GM23338 (cell line): ENCODE data around the gene HDGFL2. TPM values are rescaled to one million over a fixed set of nuclear protein-coding genes. Genes with fewer than 3 reads are reported as not detected.

Source experiments
- ATAC-seq: fragments of 200-7000 bp; cut with Tn5 transposase; 3 replicates; pipeline ENCODE4 v1.9.1; 2020
- DNase-seq: peaks from one replicate; pipeline ENCODE4 v3.0.0-alpha.2; 2015; ENCODE audit warnings: low spot score
- H2AFZ ChIP-seq: fragments of 200-600 bp; sonication (generic); 2 replicates; pipeline ENCODE4 v1.8.0; 2016; ENCODE audit warnings: antibody characterized with exemption, mild to moderate bottlenecking, moderate library complexity
- H3F3A ChIP-seq: fragments of 200-600 bp; sonication (generic); replicated peaks from 2 replicates; pipeline ENCODE4 v1.8.0; 2017; ENCODE audit warnings: antibody characterized with exemption, mixed run types, low read depth
- H3K27ac ChIP-seq: fragments of 200-600 bp; sonication (generic); 2 replicates; pipeline ENCODE4 v1.6.1; 2016; ENCODE audit warnings: low read depth
- H3K27me3 ChIP-seq: fragments of 200-600 bp; sonication (generic); 2 replicates; pipeline ENCODE4 v1.8.0; 2016; ENCODE audit warnings: mild to moderate bottlenecking, mixed run types, moderate library complexity; ENCODE audit not compliant: insufficient read depth
- H3K36me3 ChIP-seq: fragments of 200-600 bp; sonication (generic); 2 replicates; pipeline ENCODE4 v1.8.0; 2016; ENCODE audit warnings: mild to moderate bottlenecking; ENCODE audit not compliant: insufficient read depth
- H3K4me1 ChIP-seq: fragments of 200-600 bp; sonication (generic); 2 replicates; pipeline ENCODE4 v1.8.0; 2016; ENCODE audit warnings: mild to moderate bottlenecking, moderate library complexity; ENCODE audit not compliant: insufficient read depth
- H3K4me2 ChIP-seq: fragments of 200-600 bp; sonication (generic); 2 replicates; pipeline ENCODE4 v1.7.1; 2017; ENCODE audit warnings: mixed run types
- H3K4me3 ChIP-seq: fragments of 200-600 bp; sonication (generic); 2 replicates; pipeline ENCODE4 v1.6.1; 2016; ENCODE audit warnings: mixed run types
- H3K79me2 ChIP-seq: fragments of 200-600 bp; sonication (generic); replicated peaks from 2 replicates; pipeline ENCODE4 v1.8.0; 2017; ENCODE audit warnings: mild to moderate bottlenecking; ENCODE audit not compliant: insufficient read depth
- H3K9me2 ChIP-seq: fragments of 200-600 bp; sonication (generic); 2 replicates; pipeline ENCODE4 v1.8.0; 2017; ENCODE audit not compliant: insufficient read depth
- H4K20me1 ChIP-seq: fragments of 200-600 bp; sonication (generic); replicated peaks from 2 replicates; pipeline ENCODE4 v1.8.0; 2017; ENCODE audit warnings: mild to moderate bottlenecking; ENCODE audit not compliant: insufficient read depth
- H3K27ac Mint-ChIP-seq: 2 replicates; pipeline ENCODE4 v1.8.0; 2020; ENCODE audit warnings: inconsistent platforms, mild to moderate bottlenecking, moderate library complexity, mixed read lengths
- H3K27me3 Mint-ChIP-seq: 3 replicates; pipeline ENCODE4 v1.8.0; 2022; ENCODE audit warnings: low read depth, mild to moderate bottlenecking, moderate library complexity, mixed read lengths, inconsistent platforms; ENCODE audit not compliant: insufficient read depth, poor library complexity
- H3K36me3 Mint-ChIP-seq: 3 replicates; pipeline ENCODE4 v1.8.0; 2021; ENCODE audit warnings: low read depth, mild to moderate bottlenecking, inconsistent platforms, moderate library complexity, mixed read lengths
- H3K4me1 Mint-ChIP-seq: 3 replicates; pipeline ENCODE4 v1.8.0; 2020; ENCODE audit warnings: mild to moderate bottlenecking, inconsistent platforms, mixed read lengths
- H3K4me3 Mint-ChIP-seq: 3 replicates; pipeline ENCODE4 v1.8.0; 2021; ENCODE audit warnings: moderate library complexity, mild to moderate bottlenecking, inconsistent platforms, mixed read lengths
- H3K9me3 Mint-ChIP-seq: 3 replicates; pipeline ENCODE4 v1.8.0; 2020; ENCODE audit warnings: moderate library complexity, mild to moderate bottlenecking, inconsistent platforms, mixed read lengths
- CREB1 ChIP-seq: fragments of 250-450 bp; sonication (Bioruptor Pico); IDR thresholded peaks from 2 replicates; pipeline ENCODE4 v1.5.0; 2020; ENCODE audit warnings: low read depth, mild to moderate bottlenecking, moderate library complexity
- CTCF ChIP-seq, 2 experiments: fragments of 200-600 bp in 1 of 2; sonication (generic) in 1 of 2; conservative IDR thresholded peaks; 2 replicates each; pipeline versions ENCODE4 v1.5.1 to v1.6.1; 2016 to 2017; ENCODE audit warnings: antibody characterized with exemption in 2 of 2, low read depth in 2 of 2, mild to moderate bottlenecking in 2 of 2, moderate library complexity in 1 of 2
- ETS1 ChIP-seq: IDR thresholded peaks from 2 replicates; pipeline ENCODE4 v1.6.1; 2016; ENCODE audit warnings: antibody characterized with exemption
- EZH2phosphoT487 ChIP-seq: fragments of 200-600 bp; sonication (generic); IDR thresholded peaks from one replicate; pipeline ENCODE4 v1.8.1; 2018; ENCODE audit warnings: antibody characterized with exemption; ENCODE audit not compliant: unreplicated experiment
- JUNB ChIP-seq: IDR thresholded peaks from one replicate; pipeline ENCODE4 v1.6.1; 2016; ENCODE audit warnings: antibody characterized with exemption; ENCODE audit not compliant: unreplicated experiment
- NANOG ChIP-seq: IDR thresholded peaks from 2 replicates; pipeline ENCODE4 v1.6.1; 2016; ENCODE audit warnings: antibody characterized with exemption, borderline replicate concordance
- POLR2AphosphoS5 ChIP-seq: IDR thresholded peaks from 2 replicates; pipeline ENCODE4 v1.6.1; 2016; ENCODE audit warnings: antibody characterized with exemption, low read depth
- STAT1 ChIP-seq: IDR thresholded peaks from one replicate; pipeline ENCODE4 v1.6.1; 2016; ENCODE audit warnings: antibody characterized with exemption; ENCODE audit not compliant: unreplicated experiment
- ZNF331 ChIP-seq: fragments of 250-450 bp; sonication (Bioruptor Pico); IDR thresholded peaks from 2 replicates; pipeline ENCODE4 v1.5.0; 2020; ENCODE audit warnings: low read depth, mild to moderate bottlenecking, moderate library complexity
- ZNF462 ChIP-seq: fragments of 250-450 bp; sonication (Bioruptor Pico); IDR thresholded peaks from 2 replicates; pipeline ENCODE4 v1.5.0; 2020; ENCODE audit warnings: mild to moderate bottlenecking, moderate library complexity
- polyA plus RNA-seq: library from polyadenylated mRNA; unstranded; fragments of >200 nt; fragmentation: Nextera tagmentation; extraction: Ambion mirVana; gene quantifications from 2 replicates; pipeline ENCODE4 v1.2.1, GENCODE V29; 2016
- total RNA-seq: library from RNA; depleted of rRNA; stranded (reverse); fragments of >200 nt; shearing (Covaris generic); gene quantifications from 2 replicates; pipeline ENCODE4 v1.2.3, GENCODE V29; 2014

The HDGFL2 gene
- total and polyA plus RNA-seq, 2 experiments from 2014 or later = 64.8 to 113 TPM

GRCh38 chr19:4492337-4493103 lies 20.4 kb downstream of the HDGFL2 start:
- no peaks in the 10 kb centered on the region; the same call in 1 of the 2 replicates for H4K20me1 ChIP-seq
- no peak overlapping the region for H2AFZ ChIP-seq
- H3K4me1 ChIP-seq = no peaks in the 10 kb centered on the region
- H3K27me3 ChIP-seq = no peaks in the 10 kb centered on the region
- TF ChIP-seq STAT1 (no peak), NANOG (no peak)
- ATAC-seq = no peak
- H3K79me2 ChIP-seq = no peaks in the 10 kb centered on the region
- no peaks in the 10 kb centered on the region for H3K9me2 ChIP-seq
- no peak overlapping the region for H3K27ac Mint-ChIP-seq
- H3K4me1 Mint-ChIP-seq = no peaks in the 10 kb centered on the region
- H3K36me3 ChIP-seq = peaks cover 21% of the 10 kb centered on the region; the same call in 1 of the 2 replicates
- H3K4me3 Mint-ChIP-seq = no peak overlapping the region
- no peak overlapping the region for H3K27ac ChIP-seq
- no peaks in the 10 kb centered on the region for H3K9me3 Mint-ChIP-seq
- no peak overlapping the region for H3K4me3 ChIP-seq
- H3K4me2 ChIP-seq = no peak overlapping the region
- H3K27me3 Mint-ChIP-seq = no peaks in the 10 kb centered on the region
- H3F3A ChIP-seq = 0 out of 2 replicates have a peak, but pooled peaks cover 9% of the 10 kb centered on the region
- H3K36me3 Mint-ChIP-seq = peaks cover 41% of the 10 kb centered on the region
- no peak for DNase-seq

- H3K4me2 ChIP-seq = no peak overlapping the region
- H3K27me3 ChIP-seq = no peaks in the 10 kb centered on the region
- H3K36me3 ChIP-seq = peaks cover 21% of the 10 kb centered on the region; the same call in 1 of the 2 replicates
- Mint-ChIP-seq H3K4me1 (no peaks in the 10 kb centered on the region), H3K4me3 (no peak overlapping the region), H3K36me3 (peaks cover 37% of the 10 kb centered on the region), H3K27ac (no peak overlapping the region), H3K9me3 (no peaks in the 10 kb centered on the region), H3K27me3 (no peaks in the 10 kb centered on the region)
- no peaks in the 10 kb centered on the region; the same call in 1 of the 2 replicates for H4K20me1 ChIP-seq
- no peak overlapping the region for H3K4me3 ChIP-seq
- no peak overlapping the region for H2AFZ ChIP-seq
- H3K9me2 ChIP-seq = no peaks in the 10 kb centered on the region
- no peak for DNase-seq
- H3K4me1 ChIP-seq = no peaks in the 10 kb centered on the region
- 0 out of 2 replicates have a peak, but pooled peaks cover 9% of the 10 kb centered on the region for H3F3A ChIP-seq
- no peaks in the 10 kb centered on the region for H3K79me2 ChIP-seq
- H3K27ac ChIP-seq = no peak overlapping the region
- no peak for ATAC-seq
- TF ChIP-seq EZH2phosphoT487 (no peak), ETS1 (no peak), NANOG (no peak), POLR2AphosphoS5 (no peak), CREB1 (CRISPR knock-in tag) (no peak), STAT1 (no peak), ZNF462 (no peak), ZNF331 (CRISPR knock-in tag) (no peak), CTCF (conservative IDR thresholded peaks at IDR 0.05; ENCODE audit: low read depth in 2 of 2) (no peak), JUNB (no peak)
Observed at GRCh38 chr19:4493104-4493928, 21.2 kb downstream of the HDGFL2 start.
